ENCODE results near the gene MB.
"Not testable (repeated sequence)": the region's sequence is repeated elsewhere in the genome, so short reads cannot be mapped to it uniquely, and the experiment has no call there.

MB gene

DNA sequence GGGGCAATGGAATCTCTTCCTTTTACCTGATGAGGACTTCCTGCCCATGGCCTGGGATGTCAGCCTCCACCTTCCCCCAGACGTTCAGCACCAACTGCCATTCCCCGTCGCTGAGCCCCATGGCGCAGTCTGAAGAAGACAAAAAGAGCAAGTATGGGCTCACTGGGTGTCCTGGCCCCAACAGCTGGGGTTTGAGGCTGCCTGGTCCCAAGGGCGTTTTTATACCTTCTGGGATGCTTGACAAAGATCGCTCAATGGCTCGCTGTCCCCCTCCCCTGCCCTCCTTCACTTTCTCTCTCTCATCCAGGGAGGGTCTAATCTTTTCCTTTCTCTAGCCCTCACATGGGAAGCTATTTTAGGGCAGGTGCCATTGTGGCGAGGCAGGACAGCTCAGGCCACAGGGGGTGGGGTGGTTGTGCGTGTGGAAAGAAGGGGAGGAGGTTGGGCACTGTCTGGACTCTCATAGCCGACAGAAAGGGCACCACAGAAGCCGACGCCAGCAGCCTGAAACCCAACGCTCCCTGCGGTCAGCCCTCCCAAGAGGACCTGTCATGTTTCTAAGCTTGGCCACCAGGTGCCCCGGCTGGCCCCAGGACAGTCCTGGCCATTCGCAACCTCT lies at the start of gene MB:
Gene MB, minus strand, starts transcription at position 193 of the 619 bp plus-strand sequence. Its CDS starts 72 bp downstream, at position 121.
- DNase-seq = no peak

GRCh38 chr22:35666699-35667098 lies 49.6 kb upstream of the MB start:
- not testable (repeated sequence) for DNase-seq

GRCh38 chr22:35664955-35665587 lies 47.9 kb upstream of the MB start:
- DNase-seq = no peak

GRCh38 chr22:35663371-35663770 lies 46.2 kb upstream of the MB start:
- DNase-seq = no peak

- DNase-seq = no peak
These were observed 45.8 kb upstream of the MB start for GRCh38 chr22:35662914-35663313.

DNA sequence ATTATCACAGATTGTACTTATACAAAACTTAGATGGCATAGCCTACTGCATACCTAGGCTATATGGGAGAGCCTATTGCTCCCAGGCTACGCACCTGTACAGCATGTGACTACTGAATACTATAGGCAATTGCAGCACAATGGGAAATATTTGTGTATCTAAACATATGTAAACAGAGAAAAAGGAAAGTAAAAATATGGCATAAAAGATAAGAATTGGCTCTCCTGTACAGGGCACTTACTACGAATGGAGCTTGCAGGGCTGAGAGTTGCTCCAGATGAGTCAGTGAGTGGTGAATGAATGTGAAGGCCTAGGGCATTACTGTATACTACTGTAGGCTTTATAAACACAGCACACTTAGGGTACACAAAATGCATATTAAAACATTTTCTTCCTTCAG lies 44.3 kb upstream of the MB start:
- no peak for DNase-seq

DNA sequence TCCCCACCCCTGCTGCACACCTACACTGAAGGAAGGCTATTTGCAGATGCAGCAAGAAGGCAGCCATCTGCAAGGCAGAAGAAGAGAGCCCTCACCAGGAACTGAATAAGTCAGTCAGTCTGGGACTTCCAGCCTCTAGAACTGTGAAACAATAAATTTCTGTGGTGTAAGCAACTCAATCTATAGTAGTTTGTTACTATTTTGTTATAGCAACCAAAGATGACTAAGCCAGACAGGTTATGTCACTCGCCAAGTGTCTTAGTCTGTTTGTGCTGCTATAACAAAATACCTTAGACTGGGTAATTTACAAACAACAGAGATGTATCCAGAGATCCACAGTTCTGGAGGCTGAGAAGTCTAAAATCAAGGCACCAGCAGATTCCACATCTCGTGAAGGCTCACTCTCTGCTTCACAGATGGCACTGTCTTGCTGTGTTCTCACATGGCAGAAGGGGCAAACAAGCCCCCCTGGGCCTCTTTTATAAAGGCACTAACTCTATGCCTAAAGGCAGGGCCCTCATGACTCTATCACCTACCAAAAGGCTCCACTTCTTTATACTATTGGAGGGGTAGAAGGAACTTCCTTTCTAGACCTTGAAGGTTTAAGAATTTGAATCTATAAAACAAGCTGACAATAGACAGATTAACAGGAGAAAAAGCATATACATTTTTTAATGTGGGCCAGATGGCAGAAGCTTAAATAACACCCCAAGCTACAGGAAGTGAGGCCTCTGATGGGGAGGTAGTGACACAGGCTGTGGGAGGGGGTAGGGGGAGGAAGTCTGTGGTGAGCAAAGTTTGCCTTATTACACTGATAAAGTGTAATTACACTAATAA lies 43.4 kb upstream of the MB start:
- peak; percentile 88 for DNase-seq

DNA sequence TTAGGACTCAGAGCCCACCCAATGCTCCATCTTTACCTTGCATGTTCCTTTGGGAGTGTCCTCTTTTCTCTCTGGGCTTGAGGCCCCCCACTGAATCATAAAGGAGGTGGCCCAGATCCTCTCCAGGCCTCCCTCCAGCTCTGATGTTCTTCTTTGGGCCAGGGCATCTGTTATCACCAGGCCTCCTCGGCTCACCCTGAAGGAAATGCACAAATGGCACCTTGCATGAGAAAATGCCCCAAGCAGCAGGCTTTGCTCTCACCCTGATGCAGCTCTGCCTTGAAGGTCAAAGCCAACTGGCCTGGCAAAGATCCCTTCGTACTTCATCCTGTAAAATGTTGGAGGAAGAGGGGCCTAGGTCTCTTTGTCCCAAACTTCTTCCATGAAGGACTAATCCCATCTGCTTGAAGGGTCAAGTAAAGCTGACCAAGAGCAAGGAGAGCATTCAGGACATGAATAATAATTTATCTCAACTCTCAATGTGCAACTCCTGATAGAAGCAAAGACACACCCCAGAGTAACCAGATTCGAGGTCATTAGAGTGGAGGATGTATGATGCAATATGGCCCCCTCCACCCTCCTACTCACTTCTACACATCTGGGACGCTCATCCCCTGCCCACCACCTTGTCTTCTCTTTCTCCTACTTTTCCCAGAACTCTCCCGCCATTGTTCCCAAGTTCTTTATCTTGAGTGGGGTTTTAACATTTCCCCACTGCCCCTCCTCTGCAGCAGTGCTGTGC lies 40.6 kb upstream of the MB start:
- no peak for DNase-seq

GRCh38 chr22:35656284-35656752 lies 39.2 kb upstream of the MB start:
- peak; percentile 54 for DNase-seq

- no peak for DNase-seq
These were observed 36.7 kb upstream of the MB start for GRCh38 chr22:35653824-35654223.

DNA sequence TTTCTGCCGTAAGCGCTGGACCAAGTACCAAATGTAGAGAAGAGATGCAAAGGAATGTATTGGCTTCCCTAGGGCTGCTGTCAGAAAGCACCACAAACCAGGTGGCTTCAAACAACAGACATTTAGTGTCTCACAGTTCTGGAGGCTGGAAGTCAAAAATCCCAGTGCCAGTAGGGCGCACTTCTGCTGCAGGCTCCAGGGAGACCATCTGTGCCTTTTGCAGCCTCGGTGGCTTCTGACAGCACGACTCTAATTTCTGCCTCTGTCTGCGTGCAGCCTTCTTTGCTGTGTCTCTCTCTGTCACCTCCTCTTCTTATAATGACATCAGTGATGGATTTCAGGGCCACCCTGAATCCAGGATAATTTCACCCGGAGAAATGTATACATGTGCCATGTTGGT lies 34.0 kb upstream of the MB start:
- DNase-seq = no peak

GRCh38 chr22:35649636-35650250 lies 32.6 kb upstream of the MB start:
- DNase-seq = no peak

DNA sequence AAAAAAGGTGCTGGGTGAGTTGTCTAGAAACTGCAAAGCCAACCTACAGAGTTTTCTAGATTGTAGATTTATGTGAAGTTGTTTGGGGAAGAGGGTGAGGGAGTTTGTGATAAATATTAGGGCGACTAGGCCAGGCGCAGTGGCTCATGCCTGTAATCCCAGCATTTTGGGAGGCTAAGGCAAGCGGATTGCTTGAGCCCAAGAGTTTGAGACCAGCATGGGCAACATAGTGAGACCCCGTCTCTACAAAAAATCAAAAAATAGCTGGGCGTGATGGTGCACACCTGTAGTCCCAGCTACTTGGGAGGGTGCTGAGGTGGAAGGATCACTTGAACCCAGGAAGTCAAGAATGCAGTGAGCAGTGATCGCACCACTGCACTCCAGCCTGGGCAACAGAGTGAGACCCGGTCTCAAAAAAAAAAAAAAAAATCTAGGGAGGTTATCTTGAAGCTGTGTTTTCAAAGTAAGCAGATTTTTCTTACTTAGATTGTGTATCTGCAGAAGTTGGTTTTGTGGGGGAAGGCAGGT lies 32.0 kb upstream of the MB start:
- DNase-seq = no peak

DNA sequence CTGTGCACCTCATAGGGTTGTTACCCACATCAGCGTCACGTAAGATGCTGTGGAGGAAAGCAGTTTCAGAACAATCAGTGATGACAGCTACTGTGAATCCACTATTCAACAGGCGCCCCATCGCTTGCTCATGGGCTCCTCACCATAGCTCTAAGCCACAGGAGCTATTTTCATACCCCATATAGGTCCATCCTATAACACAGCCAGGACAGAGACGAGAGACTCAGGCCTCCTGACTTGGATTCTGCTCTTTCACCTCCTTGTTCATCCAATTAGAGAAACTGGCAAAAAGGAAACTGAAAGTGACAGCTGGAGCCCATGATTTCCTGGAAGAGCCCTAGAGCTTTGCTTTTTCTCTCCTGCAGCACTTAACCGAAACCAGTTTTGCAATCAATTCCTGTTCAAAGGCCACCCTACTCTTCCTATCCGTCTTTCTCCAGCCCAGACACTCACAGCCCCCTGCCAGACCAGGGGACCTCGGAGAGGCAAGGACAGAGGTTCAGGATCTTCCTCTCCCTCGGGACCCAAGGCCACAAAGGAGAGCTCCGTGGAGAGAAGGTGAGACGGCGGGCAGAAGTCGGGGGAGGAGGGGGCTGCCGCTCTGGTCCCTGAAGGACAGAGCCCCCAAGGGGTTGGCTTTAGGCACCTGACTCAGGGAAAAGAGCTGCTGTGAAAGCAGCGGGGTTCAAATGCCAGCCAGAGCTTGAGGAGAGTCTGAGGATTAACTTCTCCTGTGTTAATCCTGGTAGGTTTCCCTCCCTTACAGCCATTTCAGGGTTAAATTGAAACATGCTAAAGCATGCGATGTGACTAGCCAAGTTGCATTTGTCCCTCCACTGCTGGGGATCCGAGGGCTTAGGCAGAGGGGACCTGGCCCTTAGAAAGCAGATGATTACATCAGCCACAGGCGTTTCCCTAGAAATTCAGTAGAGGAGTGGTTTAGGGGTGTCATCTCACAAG lies 31.2 kb upstream of the MB start, which contains the start of gene APOL6:
Gene APOL6, plus strand, starts transcription at position 381 of the 960 bp plus-strand sequence. CDS start 7,980 bp downstream, outside the sequence.
- peak; percentile 57 for DNase-seq

- DNase-seq = no peak
These were observed 28.5 kb upstream of the MB start for GRCh38 chr22:35645646-35646045.

- no peak for DNase-seq
These were observed 26.9 kb upstream of the MB start for GRCh38 chr22:35643991-35644390.

GRCh38 chr22:35642305-35642741 lies 25.2 kb upstream of the MB start:
- DNase-seq = no peak

GRCh38 chr22:35641494-35642120 lies 24.5 kb upstream of the MB start:
- DNase-seq = no peak

- DNase-seq = no peak
These were observed 21.3 kb upstream of the MB start for GRCh38 chr22:35638410-35638809.

GRCh38 chr22:35638001-35638400 lies 20.9 kb upstream of the MB start:
- no peak for DNase-seq
